ENCODE results near the gene CLIP2. TPM values are rescaled to one million over a fixed set of nuclear protein-coding genes. Genes with fewer than 3 reads are reported as not detected.

Gene CLIP2
- total RNA-seq, 1 experiment from 2014 or later: 26.2 TPM

DNA sequence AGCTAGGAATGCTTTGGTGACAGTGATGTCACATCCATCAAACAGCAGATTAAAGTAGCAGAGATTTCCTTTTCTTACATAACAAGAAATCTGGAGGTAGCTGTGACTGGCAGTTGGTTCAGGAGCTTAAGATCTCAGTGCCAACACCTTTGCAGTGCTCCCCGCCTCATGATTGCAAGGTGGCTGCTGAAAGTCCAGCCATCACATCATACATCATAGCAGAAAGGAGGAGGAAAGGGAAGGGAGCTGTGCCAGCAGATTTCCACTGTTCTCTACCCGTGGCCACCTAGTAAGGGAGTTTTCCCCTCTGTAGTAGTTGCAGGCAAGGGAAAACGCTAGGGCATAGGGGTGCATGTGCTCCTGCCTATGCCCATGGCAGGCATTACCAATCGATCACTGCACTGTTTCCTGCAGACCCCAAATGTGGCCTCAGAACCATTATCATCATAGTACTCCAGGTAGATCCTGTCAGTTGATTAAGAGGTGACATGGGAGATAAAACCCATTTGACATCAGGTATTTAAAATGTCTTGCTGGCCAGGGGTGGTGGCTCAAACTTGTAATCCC is 106.6 kb downstream of the CLIP2 start:
- no peak overlapping the region for H3K4me2 ChIP-seq (ENCODE audit: low read length)
- H4K20me1 ChIP-seq (ENCODE audit: low read length): no peaks in the 10 kb centered on the region
- intact Hi-C loops (cut with micrococcal nuclease): no loop called here
- no peaks in the 10 kb centered on the region for H3F3A ChIP-seq (ENCODE audit: low read length, unreplicated experiment)
- H3K27ac ChIP-seq (ENCODE audit: low read length): no peak overlapping the region
- DNase-seq: no peak
- H3K4me1 ChIP-seq (ENCODE audit: insufficient read depth, low read length): no peaks in the 10 kb centered on the region
- no peak overlapping the region for H3K4me3 ChIP-seq (ENCODE audit: low read length)
- H3K9ac ChIP-seq (ENCODE audit: low read length): no peak overlapping the region
- no peaks in the 10 kb centered on the region for H3K27me3 ChIP-seq (ENCODE audit: low read length)
- H3K36me3 ChIP-seq (ENCODE audit: low read depth, low read length): 0 out of 2 replicates have a peak, but pooled peaks cover 3% of the 10 kb centered on the region
- TF ChIP-seq EZH2 (IDR thresholded peaks at IDR 0.05; ENCODE audit: low read length, unreplicated experiment) (no peak), CTCF (conservative IDR thresholded peaks at IDR 0.05; ENCODE audit: low read depth, low read length) (no peak), EZH2phosphoT487 (IDR thresholded peaks at IDR 0.05; ENCODE audit: borderline replicate concordance, low read length) (no peak)
- no TSS peak for BruUV-seq (replicated peaks)
- ChIA-PET CTCF (interaction anchor here (0.7 kb wide), 1 partner anchor 258 kb away, joined by 3 read pairs; no protein-coding TSS in a partner anchor), POLR2A (ENCODE audit: unreplicated experiment) (no interaction called here)
- no peaks in the 10 kb centered on the region for H3K9me3 ChIP-seq (ENCODE audit: low read length)
- no peak overlapping the region for H2AFZ ChIP-seq (ENCODE audit: low read length)
- no peaks in the 10 kb centered on the region for H3K9me2 ChIP-seq (replicated peaks; ENCODE audit: low read length)
- ATAC-seq: no peak
- H3K79me2 ChIP-seq (ENCODE audit: low read length): no peaks in the 10 kb centered on the region

- Histone ChIP-seq H3K4me2 (ENCODE audit: low read length) (no peak overlapping the region), H3K79me2 (ENCODE audit: low read length) (no peaks in the 10 kb centered on the region), H3K27ac (ENCODE audit: low read length) (no peak overlapping the region), H3K9me3 (ENCODE audit: low read length) (no peaks in the 10 kb centered on the region), H3K4me3 (ENCODE audit: low read length) (no peak overlapping the region), H3F3A (ENCODE audit: low read length, unreplicated experiment) (no peaks in the 10 kb centered on the region), H3K36me3 (ENCODE audit: low read depth, low read length) (0 out of 2 replicates have a peak, but pooled peaks cover 3% of the 10 kb centered on the region), H3K9ac (ENCODE audit: low read length) (no peak overlapping the region), H3K9me2 (replicated peaks; ENCODE audit: low read length) (no peaks in the 10 kb centered on the region), H3K4me1 (ENCODE audit: insufficient read depth, low read length) (no peaks in the 10 kb centered on the region), H4K20me1 (ENCODE audit: low read length) (no peaks in the 10 kb centered on the region), H2AFZ (ENCODE audit: low read length) (no peak overlapping the region), H3K27me3 (ENCODE audit: low read length) (no peaks in the 10 kb centered on the region)
- ChIA-PET POLR2A (ENCODE audit: unreplicated experiment) (no interaction called here), CTCF (no interaction called here)
- BruUV-seq (replicated peaks): no TSS peak
- intact Hi-C loops (cut with micrococcal nuclease): no loop called here
- TF ChIP-seq CTCF (conservative IDR thresholded peaks at IDR 0.05; ENCODE audit: low read depth, low read length): no peak
- TF ChIP-seq EZH2 (IDR thresholded peaks at IDR 0.05; ENCODE audit: low read length, unreplicated experiment): no peak
- TF ChIP-seq EZH2phosphoT487 (IDR thresholded peaks at IDR 0.05; ENCODE audit: borderline replicate concordance, low read length): no peak
- DNase-seq (no peak), ATAC-seq (no peak)
Measured at GRCh38 chr7:74396993-74397392, 107.8 kb downstream of the CLIP2 start.

- Histone ChIP-seq H3F3A (ENCODE audit: low read length, unreplicated experiment) (no peaks in the 10 kb centered on the region), H3K4me2 (ENCODE audit: low read length) (no peak overlapping the region), H3K9me2 (replicated peaks; ENCODE audit: low read length) (no peaks in the 10 kb centered on the region), H3K27ac (ENCODE audit: low read length) (no peak overlapping the region), H3K4me1 (ENCODE audit: insufficient read depth, low read length) (no peaks in the 10 kb centered on the region), H2AFZ (ENCODE audit: low read length) (no peak overlapping the region), H3K9ac (ENCODE audit: low read length) (no peak overlapping the region), H4K20me1 (ENCODE audit: low read length) (no peaks in the 10 kb centered on the region), H3K36me3 (ENCODE audit: low read depth, low read length) (0 out of 2 replicates have a peak, but pooled peaks cover 3% of the 10 kb centered on the region), H3K4me3 (ENCODE audit: low read length) (no peak overlapping the region), H3K9me3 (ENCODE audit: low read length) (no peaks in the 10 kb centered on the region), H3K27me3 (ENCODE audit: low read length) (no peaks in the 10 kb centered on the region), H3K79me2 (ENCODE audit: low read length) (no peaks in the 10 kb centered on the region)
- ATAC-seq: no peak
- no TSS peak for BruUV-seq (replicated peaks)
- POLR2A ChIA-PET (ENCODE audit: unreplicated experiment): no interaction called here
- intact Hi-C loops (cut with micrococcal nuclease): no loop called here
- no peak for TF ChIP-seq EZH2phosphoT487 (IDR thresholded peaks at IDR 0.05; ENCODE audit: borderline replicate concordance, low read length)
- TF ChIP-seq EZH2 (IDR thresholded peaks at IDR 0.05; ENCODE audit: low read length, unreplicated experiment): no peak
- TF ChIP-seq CTCF (conservative IDR thresholded peaks at IDR 0.05; ENCODE audit: low read depth, low read length): no peak
- DNase-seq: no peak
- CTCF ChIA-PET: interaction anchor here (0.6 kb wide), 1 partner anchor 125 kb away, joined by 8 read pairs; no protein-coding TSS in a partner anchor
Measured at GRCh38 chr7:74398426-74398825, 109.2 kb downstream of the CLIP2 start.

All from PC-3 (cell line).